MM.1S (cell line): ENCODE results near the gene SLC4A1AP.

ENCODE experiments used
- DNase-seq: peaks from one replicate; pipeline ENCODE4 v3.0.0-alpha.2; 2015
- H2AFZ ChIP-seq: fragments of 300-600 bp; sonication (generic); 2 replicates; pipeline ENCODE4 v1.6.0; 2016; ENCODE audit warnings: antibody characterized with exemption, low read length
- H3F3A ChIP-seq: fragments of 300-600 bp; sonication (generic); 2 replicates; pipeline ENCODE4 v1.6.1; 2016; ENCODE audit warnings: mild to moderate bottlenecking, antibody characterized with exemption, low read length, moderate library complexity, mixed read lengths; ENCODE audit not compliant: insufficient read depth
- H3K27ac ChIP-seq: fragments of 300-600 bp; sonication (generic); 2 replicates; pipeline ENCODE4 v1.5.1; 2016; ENCODE audit warnings: mild to moderate bottlenecking, low read length
- H3K27me3 ChIP-seq: fragments of 300-600 bp; sonication (generic); replicated peaks from 2 replicates; pipeline ENCODE4 v1.6.0; 2016; ENCODE audit warnings: low read length; ENCODE audit not compliant: insufficient read depth
- H3K36me3 ChIP-seq: fragments of 300-600 bp; sonication (generic); replicated peaks from 2 replicates; pipeline ENCODE4 v1.6.1; 2016; ENCODE audit warnings: mild to moderate bottlenecking, low read length, mixed read lengths; ENCODE audit not compliant: insufficient read depth
- H3K4me1 ChIP-seq: fragments of 300-600 bp; sonication (generic); 2 replicates; pipeline ENCODE4 v1.6.1; 2016; ENCODE audit warnings: low read length, mixed read lengths
- H3K4me2 ChIP-seq: fragments of 300-600 bp; sonication (generic); 2 replicates; pipeline ENCODE4 v1.6.0; 2016; ENCODE audit warnings: low read depth, low read length
- H3K4me3 ChIP-seq: fragments of 300-600 bp; sonication (generic); 2 replicates; pipeline ENCODE4 v1.5.1; 2016; ENCODE audit warnings: low read length, mixed read lengths
- H3K79me2 ChIP-seq: fragments of 300-600 bp; sonication (generic); 2 replicates; pipeline ENCODE4 v1.6.1; 2016; ENCODE audit warnings: mixed run types, low read length, mixed read lengths
- H3K9ac ChIP-seq: fragments of 300-600 bp; sonication (generic); 2 replicates; pipeline ENCODE4 v1.6.1; 2016; ENCODE audit warnings: low read length, mixed read lengths
- H3K9me2 ChIP-seq: fragments of 300-600 bp; sonication (generic); replicated peaks from 2 replicates; pipeline ENCODE4 v1.6.1; 2016; ENCODE audit warnings: mild to moderate bottlenecking, low read length, mixed read lengths; ENCODE audit not compliant: insufficient read depth
- H3K9me3 ChIP-seq: fragments of 300-600 bp; sonication (generic); replicated peaks from 2 replicates; pipeline ENCODE4 v1.6.1; 2016; ENCODE audit warnings: mild to moderate bottlenecking, low read length, mixed read lengths; ENCODE audit not compliant: insufficient read depth
- H4K20me1 ChIP-seq: fragments of 300-600 bp; sonication (generic); 2 replicates; pipeline ENCODE4 v1.6.1; 2016; ENCODE audit warnings: mild to moderate bottlenecking, low read length, moderate library complexity, mixed read lengths; ENCODE audit not compliant: insufficient read depth
- CTCF ChIP-seq: fragments of 300-600 bp; sonication (generic); IDR thresholded peaks from 2 replicates; pipeline ENCODE4 v1.5.1; 2016; ENCODE audit warnings: antibody characterized with exemption, low read length, mixed read lengths
- EZH2 ChIP-seq: fragments of 300-600 bp; sonication (generic); optimal IDR thresholded peaks from 2 replicates; pipeline ENCODE3; 2017; ENCODE audit warnings: low read depth, mild to moderate bottlenecking, antibody characterized with exemption, low read length, mixed read lengths
- EZH2phosphoT487 ChIP-seq: fragments of 300-600 bp; sonication (generic); IDR thresholded peaks from 2 replicates; pipeline ENCODE4 v1.6.1; 2018; ENCODE audit warnings: antibody characterized with exemption, low read length

Gene SLC4A1AP

GRCh38 chr2:27717070-27717795 lies 53.5 kb downstream of the SLC4A1AP start:
- H3F3A ChIP-seq, result peaks cover 9% of the 10 kb centered on the region; the same call in 1 of the 2 replicates
- no peaks in the 10 kb centered on the region for H3K9me2 ChIP-seq
- H3K79me2 ChIP-seq, result no peaks in the 10 kb centered on the region
- H4K20me1 ChIP-seq, result no peaks in the 10 kb centered on the region
- peak overlapping the region; percentile 70 for H3K4me3 ChIP-seq
- H3K36me3 ChIP-seq, result no peaks in the 10 kb centered on the region
- no peaks in the 10 kb centered on the region for H3K9me3 ChIP-seq
- peak overlapping the region; percentile 34; the same call in 1 of the 2 replicates for H3K9ac ChIP-seq
- H3K4me1 ChIP-seq, result peaks cover 17% of the 10 kb centered on the region
- H2AFZ ChIP-seq, result peak overlapping the region; percentile 68
- H3K27me3 ChIP-seq, result no peaks in the 10 kb centered on the region
- peak overlapping the region; percentile 41; the same call in 1 of the 2 replicates for H3K27ac ChIP-seq
- DNase-seq, result peak; percentile 56
- TF ChIP-seq EZH2 (no peak), CTCF (no peak), EZH2phosphoT487 (no peak)
- H3K4me2 ChIP-seq, result peak overlapping the region; percentile 97

- H3K9ac ChIP-seq, result no peak overlapping the region
- H3K27ac ChIP-seq, result no peak overlapping the region
- peaks cover 9% of the 10 kb centered on the region; the same call in 1 of the 2 replicates for H3F3A ChIP-seq
- no peaks in the 10 kb centered on the region for H4K20me1 ChIP-seq
- H3K27me3 ChIP-seq, result no peaks in the 10 kb centered on the region
- TF ChIP-seq EZH2, result no peak
- TF ChIP-seq EZH2phosphoT487, result no peak
- no peak for TF ChIP-seq CTCF
- H3K9me3 ChIP-seq, result no peaks in the 10 kb centered on the region
- no peaks in the 10 kb centered on the region for H3K79me2 ChIP-seq
- no peaks in the 10 kb centered on the region for H3K9me2 ChIP-seq
- DNase-seq, result no peak
- no peak overlapping the region for H3K4me3 ChIP-seq
- H3K4me2 ChIP-seq, result no peak overlapping the region
- no peaks in the 10 kb centered on the region for H3K36me3 ChIP-seq
- peaks cover 14% of the 10 kb centered on the region for H3K4me1 ChIP-seq
- no peak overlapping the region for H2AFZ ChIP-seq
Observed at GRCh38 chr2:27720004-27720551, 56.4 kb downstream of the SLC4A1AP start.

- Histone ChIP-seq H2AFZ (no peak overlapping the region), H3K9ac (no peak overlapping the region), H3K27ac (no peak overlapping the region), H3K9me2 (no peaks in the 10 kb centered on the region), H3K36me3 (no peaks in the 10 kb centered on the region), H3K9me3 (no peaks in the 10 kb centered on the region), H3K4me1 (peaks cover 9% of the 10 kb centered on the region), H3K4me3 (no peak overlapping the region), H4K20me1 (no peaks in the 10 kb centered on the region), H3K27me3 (no peaks in the 10 kb centered on the region), H3K79me2 (no peaks in the 10 kb centered on the region), H3K4me2 (no peak overlapping the region), H3F3A (peaks cover 7% of the 10 kb centered on the region; the same call in 1 of the 2 replicates)
- DNase-seq, result no peak
- no peak for TF ChIP-seq CTCF
- TF ChIP-seq EZH2phosphoT487, result no peak
- TF ChIP-seq EZH2, result no peak
Observed at GRCh38 chr2:27721335-27721734, 57.6 kb downstream of the SLC4A1AP start.
